Gastrocnemius medialis (tissue), 4 donors: ENCODE results near the gene SNX24. TPM values are rescaled to one million over a fixed set of nuclear protein-coding genes. Genes with fewer than 3 reads are reported as not detected.
A peak's percentile ranks its signal among the peaks of the same experiment; 100 is the strongest.

ENCODE experiments used
- ATAC-seq, 2 donors: fragments of 150-250 bp; one replicate each; pipeline ENCODE4 v1.9.1; 2016
- DNase-seq, 2 donors: peaks; one replicate each; pipeline ENCODE4 v3.0.0-alpha.2; 2019
- H3K27ac ChIP-seq, 4 donors: fragments of 200-600 bp; sonication (generic); 1 replicate in 1 of 4; 2 replicates in 3 of 4; pipeline ENCODE4 v1.5.1; 2016 to 2018; ENCODE audit warnings: mild to moderate bottlenecking in 2 of 4, moderate library complexity in 1 of 4
- H3K27me3 ChIP-seq, 3 donors: fragments of 200-600 bp; sonication (generic) in 2 of 3; 1 replicate in 1 of 3; 2 replicates in 2 of 3; pipeline versions ENCODE4 v1.5.1 to v1.6.0; 2016 to 2019; ENCODE audit warnings: mild to moderate bottlenecking in 1 of 3, moderate library complexity in 1 of 3
- H3K36me3 ChIP-seq, 2 donors: fragments of 200-600 bp; sonication (generic) in 1 of 2; one replicate each; pipeline ENCODE4 v1.5.1; 2017 to 2018
- H3K4me1 ChIP-seq, 2 donors: fragments of 200-600 bp; sonication (generic) in 1 of 2; one replicate each; pipeline ENCODE4 v1.5.1; 2016 to 2017; ENCODE audit warnings: mild to moderate bottlenecking in 2 of 2
- H3K4me3 ChIP-seq, 4 donors: fragments of 200-600 bp; sonication (generic) in 3 of 4; 1 replicate in 1 of 4; 2 replicates in 3 of 4; pipeline ENCODE4 v1.5.1; 2016 to 2019; ENCODE audit warnings: mild to moderate bottlenecking in 2 of 4
- H3K9me3 ChIP-seq, 3 donors: fragments of 200-600 bp; sonication (generic) in 2 of 3; 1 replicate in 1 of 3; 2 replicates in 2 of 3; pipeline ENCODE4 v1.5.1; 2016 to 2019
- POLR2A ChIP-seq, 2 donors: fragments of 450-650 bp; IDR thresholded peaks; one replicate each; pipeline ENCODE4 v1.6.1; 2017; ENCODE audit warnings: antibody characterized with exemption in 2 of 2, mild to moderate bottlenecking in 2 of 2, moderate library complexity in 2 of 2
- in situ Hi-C, 4 donors: fragments of 200-750 bp; cut with MboI; loops; one replicate each; pipeline versions ENCODE4 v1.15.0 to v1.8.0; 2017; ENCODE audit warnings: low sequenced_read_pairs in 4 of 4
- intact Hi-C: fragments of 100-400 bp; cut with DNase I; formaldehyde crosslinking; loops from one replicate; pipeline ENCODE4 v1.15.1; 2023; ENCODE audit warnings: low total_unique reads
- total RNA-seq, 4 donors: library from RNA; depleted of rRNA; stranded (reverse); fragments of >200 nt; gene quantifications; one replicate each; pipeline versions ENCODE4 v1.1.0 to v1.2.3, GENCODE V29; 2016
- TF ChIP-seq, protein P1 (sequence below), 5 experiments: fragments of 450-650 bp in 3 of 5; fragments of 200-600 bp in 2 of 5; sonication (generic) in 2 of 5; IDR thresholded peaks in 4 of 5; conservative IDR thresholded peaks in 1 of 5; 1 replicate in 4 of 5; 2 replicates in 1 of 5; pipeline ENCODE4 v1.5.1; 2016 to 2019; ENCODE audit warnings: antibody characterized with exemption in 5 of 5, mild to moderate bottlenecking in 3 of 5, moderate library complexity in 3 of 5

Gene SNX24
- total RNA-seq, 4 donors from 2014 or later, result 6.9 to 17.8 (median 10.6) TPM

DNA sequence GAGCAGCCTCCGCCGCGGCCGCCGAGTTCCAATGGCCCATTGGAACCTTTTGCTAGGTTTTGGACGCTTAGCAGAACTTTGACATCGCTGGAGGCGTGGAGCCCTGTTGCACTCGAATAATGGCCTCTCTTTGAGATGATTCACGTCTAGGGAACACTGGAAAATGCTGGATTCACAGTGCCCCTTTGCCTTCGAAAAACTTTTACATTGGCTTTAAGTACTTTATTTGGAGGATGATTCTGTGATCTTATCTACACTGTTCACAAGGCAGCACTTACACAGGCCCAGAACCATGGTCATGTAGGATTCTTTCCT lies 191.6 kb downstream of the SNX24 start:
- DNase-seq (no peak), ATAC-seq (peak in 1 of 2 donors; percentile 17)

DNA sequence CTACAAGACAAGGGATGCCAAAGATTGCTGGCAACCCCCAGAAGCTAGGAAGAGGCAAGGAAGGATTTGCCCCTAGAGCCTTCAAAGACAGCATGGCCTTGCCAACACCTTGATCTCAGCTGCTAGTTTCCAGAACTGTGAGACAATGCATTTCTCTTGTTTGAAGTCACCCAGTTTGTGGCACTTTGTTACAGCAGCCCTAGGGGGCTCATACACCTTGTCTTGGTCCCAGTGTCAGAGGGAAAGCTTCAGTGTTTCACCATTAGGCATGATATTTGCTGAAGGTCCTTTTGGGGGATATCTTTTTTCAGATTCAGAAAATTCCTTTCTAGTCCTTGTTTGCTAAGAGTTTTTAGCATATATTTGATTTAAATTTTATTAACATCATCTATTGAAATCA lies 194.3 kb downstream of the SNX24 start:
- TF ChIP-seq POLR2A (IDR thresholded peaks at IDR 0.05), result no peak
- TF ChIP-seq, protein P1, sequence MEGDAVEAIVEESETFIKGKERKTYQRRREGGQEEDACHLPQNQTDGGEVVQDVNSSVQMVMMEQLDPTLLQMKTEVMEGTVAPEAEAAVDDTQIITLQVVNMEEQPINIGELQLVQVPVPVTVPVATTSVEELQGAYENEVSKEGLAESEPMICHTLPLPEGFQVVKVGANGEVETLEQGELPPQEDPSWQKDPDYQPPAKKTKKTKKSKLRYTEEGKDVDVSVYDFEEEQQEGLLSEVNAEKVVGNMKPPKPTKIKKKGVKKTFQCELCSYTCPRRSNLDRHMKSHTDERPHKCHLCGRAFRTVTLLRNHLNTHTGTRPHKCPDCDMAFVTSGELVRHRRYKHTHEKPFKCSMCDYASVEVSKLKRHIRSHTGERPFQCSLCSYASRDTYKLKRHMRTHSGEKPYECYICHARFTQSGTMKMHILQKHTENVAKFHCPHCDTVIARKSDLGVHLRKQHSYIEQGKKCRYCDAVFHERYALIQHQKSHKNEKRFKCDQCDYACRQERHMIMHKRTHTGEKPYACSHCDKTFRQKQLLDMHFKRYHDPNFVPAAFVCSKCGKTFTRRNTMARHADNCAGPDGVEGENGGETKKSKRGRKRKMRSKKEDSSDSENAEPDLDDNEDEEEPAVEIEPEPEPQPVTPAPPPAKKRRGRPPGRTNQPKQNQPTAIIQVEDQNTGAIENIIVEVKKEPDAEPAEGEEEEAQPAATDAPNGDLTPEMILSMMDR (IDR thresholded peaks at IDR 0.05 in 4 of 5, conservative IDR thresholded peaks at IDR 0.05 in 1 of 5), result no peak
- Histone ChIP-seq H3K4me1 (peaks cover 10 to 15% of the 10 kb centered on the region in 2 donors), H3K4me3 (no peak overlapping the region), H3K27ac (no peak overlapping the region), H3K9me3 (no peaks in the 10 kb centered on the region), H3K36me3 (no peaks in the 10 kb centered on the region), H3K27me3 (no peaks in the 10 kb centered on the region)
- ATAC-seq, result no peak
- in situ Hi-C loops (no loop called here), intact Hi-C loops (loop anchor here (5.0 to 10.0 kb wide), 2 partner anchors 48 to 475 kb away; partner anchors contain the start of genes CSNK1G3 and PRDM6)
- DNase-seq, result no peak

More for the DNA sequence above, 191.6 kb downstream of the SNX24 start:
- no peaks in the 10 kb centered on the region for H3K27me3 ChIP-seq
- no peaks in the 10 kb centered on the region for H3K9me3 ChIP-seq
- H3K27ac ChIP-seq, result peak overlapping the region; percentile 87 to 95 (median 92)
- H3K4me3 ChIP-seq, result peak overlapping the region; percentile 85 to 96 (median 93)
- in situ Hi-C loops (no loop called here), intact Hi-C loops (loop anchor here (2.0 to 10.0 kb wide), 4 partner anchors 50 to 478 kb away; partner anchors contain the start of genes CSNK1G3, PRDM6 and SNX2)
- peaks cover 10 to 15% of the 10 kb centered on the region in 2 donors for H3K4me1 ChIP-seq
- TF ChIP-seq, protein P1 (IDR thresholded peaks at IDR 0.05 in 4 of 5, conservative IDR thresholded peaks at IDR 0.05 in 1 of 5), result no peak
- TF ChIP-seq POLR2A (IDR thresholded peaks at IDR 0.05), result no peak
- H3K36me3 ChIP-seq, result no peaks in the 10 kb centered on the region

DNA sequence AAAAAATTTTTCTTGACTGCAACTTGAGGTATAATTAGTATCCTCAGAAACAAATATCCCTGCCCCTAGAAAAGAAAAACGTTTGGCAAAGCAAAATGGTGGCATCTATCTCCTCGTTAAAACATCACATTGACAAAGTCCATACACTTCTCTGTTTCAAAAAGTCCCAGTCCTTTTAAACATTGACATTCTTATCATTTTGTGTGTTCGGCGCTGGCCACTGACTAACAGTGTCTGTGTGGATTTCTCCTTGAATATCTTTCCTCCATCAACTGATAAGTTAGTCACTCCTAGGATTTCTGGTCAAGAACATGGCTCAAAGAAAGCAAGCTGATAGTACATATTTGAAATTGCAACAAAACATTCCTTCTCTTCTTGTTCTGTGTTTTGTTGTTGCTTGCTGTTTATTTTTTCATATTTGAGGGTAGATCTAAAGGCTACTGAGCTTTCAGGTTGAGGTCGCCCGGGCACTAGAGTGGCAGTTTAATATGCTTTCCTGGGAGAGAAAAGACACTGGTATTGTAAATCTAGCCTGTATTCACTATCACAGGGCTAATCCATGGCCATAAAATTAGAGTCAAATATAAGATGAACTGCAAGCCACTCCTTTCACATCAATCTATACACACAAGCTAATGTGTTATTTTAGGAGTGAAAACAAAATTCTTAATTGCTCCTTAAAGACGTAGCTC lies 199.7 kb downstream of the SNX24 start:
- H3K4me3 ChIP-seq, result no peak overlapping the region
- DNase-seq (no peak), ATAC-seq (no peak)
- no peak for TF ChIP-seq POLR2A (IDR thresholded peaks at IDR 0.05)
- TF ChIP-seq, protein P1 (IDR thresholded peaks at IDR 0.05 in 4 of 5, conservative IDR thresholded peaks at IDR 0.05 in 1 of 5), result no peak
- intact Hi-C loops (no loop called here), in situ Hi-C loops (no loop called here)
- H3K27me3 ChIP-seq, result no peaks in the 10 kb centered on the region
- no peaks in the 10 kb centered on the region for H3K9me3 ChIP-seq
- H3K36me3 ChIP-seq, result no peaks in the 10 kb centered on the region
- H3K27ac ChIP-seq, result no peak overlapping the region
- H3K4me1 ChIP-seq, result no peaks in the 10 kb centered on the region

DNA sequence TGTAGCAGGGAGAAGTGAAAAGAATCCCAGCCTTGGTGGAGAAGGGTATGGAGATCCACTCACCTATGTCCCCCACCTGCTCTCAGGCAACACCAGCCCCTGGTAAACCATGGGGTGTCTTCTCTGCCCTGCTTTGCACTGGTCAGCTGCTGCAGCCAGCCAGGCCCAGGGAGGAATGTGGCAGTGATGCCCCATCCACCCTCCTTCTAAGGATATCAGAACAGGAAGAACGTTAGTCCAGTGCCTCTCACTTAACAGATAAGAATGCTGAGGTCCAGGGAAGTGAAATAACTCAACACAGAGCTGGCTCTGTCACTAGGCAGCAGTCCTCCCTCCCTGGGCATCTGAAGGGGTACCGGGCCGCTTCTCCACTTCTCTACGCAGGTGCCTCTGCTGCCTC lies 200.8 kb downstream of the SNX24 start:
- Histone ChIP-seq H3K4me1 (no peaks in the 10 kb centered on the region), H3K27me3 (no peaks in the 10 kb centered on the region), H3K9me3 (no peaks in the 10 kb centered on the region), H3K36me3 (no peaks in the 10 kb centered on the region), H3K27ac (no peak overlapping the region), H3K4me3 (no peak overlapping the region)
- TF ChIP-seq, protein P1 (IDR thresholded peaks at IDR 0.05 in 4 of 5, conservative IDR thresholded peaks at IDR 0.05 in 1 of 5), result no peak
- TF ChIP-seq POLR2A (IDR thresholded peaks at IDR 0.05), result no peak
- no peak for DNase-seq
- ATAC-seq, result no peak
- in situ Hi-C loops (no loop called here), intact Hi-C loops (no loop called here)
